ENCODE measurements around the gene DCAKD. TPM values are rescaled to one million over a fixed set of nuclear protein-coding genes. Genes with fewer than 3 reads are reported as not detected.
A peak's percentile ranks its signal among the peaks of the same experiment; 100 is the strongest.

Gene DCAKD
- total and polyA plus RNA-seq, 2 of the 8 experiments (the other 6 are each of a cell fraction or from before 2014, with no cell fraction given): 35.6 to 52.9 TPM

- Histone ChIP-seq H2AK5ac (ENCODE audit: low read depth, low read length) (no peak within 1 kb of the TSS), H3K27me3 (replicated peaks in 1 of 4; ENCODE audit: control insufficient read depth in 3 of 4, extremely low read depth in 1 of 4, insufficient read depth in 3 of 4, low read length in 3 of 4) (no peaks in the 10 kb centered on the region), H2BK15ac (ENCODE audit: low read length) (peak within 1 kb of the TSS; percentile 100; the same call in 1 of the 2 replicates), H2BK5ac (ENCODE audit: low read depth, low read length) (peak within 1 kb of the TSS; percentile 100), H3K79me1 (ENCODE audit: low read depth, low read length) (peaks cover 5% of the 10 kb centered on the region), H3K9me3 (ENCODE audit: insufficient read depth in 2 of 2, low read depth in 1 of 2, low read length in 1 of 2) (no peaks in the 10 kb centered on the region), H4K8ac (ENCODE audit: extremely low read depth, insufficient read depth, low read length) (peak within 1 kb of the TSS; percentile 100), H3K36me3 (ENCODE audit: control insufficient read depth in 2 of 4, insufficient read depth in 4 of 4, low read length in 3 of 4) (no peaks in the 10 kb centered on the region), H3K4me2 (ENCODE audit: insufficient read depth in 1 of 2, low read depth in 2 of 2, low read length in 2 of 2) (peak within 1 kb of the TSS; percentile 83 to 93), H3K9ac (replicated peaks in 1 of 4; ENCODE audit: extremely low read depth in 1 of 4, low read depth in 3 of 4, low read length in 3 of 4) (peak within 1 kb of the TSS; percentile 91 to 100 (median 100)), H3K4me1 (replicated peaks in 1 of 4; ENCODE audit: control insufficient read depth in 3 of 4, insufficient read depth in 4 of 4, low read length in 3 of 4) (no peaks in the 10 kb centered on the region; a peak in 2 of 7 replicates), H3K23me2 (ENCODE audit: low read depth, low read length) (peaks cover 5% of the 10 kb centered on the region; the same call in 1 of the 2 replicates), H3K23ac (ENCODE audit: insufficient read length) (no peak within 1 kb of the TSS), H4K5ac (ENCODE audit: insufficient read length, low read depth, low read length) (peak within 1 kb of the TSS; percentile 98), H3K14ac (ENCODE audit: insufficient read length) (no peak within 1 kb of the TSS), H3K56ac (replicated peaks; ENCODE audit: insufficient read length, low read depth, low read length) (peak within 1 kb of the TSS; percentile 91), H3K27ac (ENCODE audit: low read depth, low read length) (peak within 1 kb of the TSS; percentile 98), H3K4me3 (ENCODE audit: extremely low read depth in 1 of 4, insufficient read depth in 2 of 4, low read depth in 3 of 4, low read length in 4 of 4) (peak within 1 kb of the TSS; percentile 80 to 100 (median 96)), H2BK120ac (replicated peaks; ENCODE audit: low read depth, low read length) (peak within 1 kb of the TSS; percentile 95), H3K18ac (ENCODE audit: extremely low read depth, low read length) (peak within 1 kb of the TSS; percentile 99), H2BK12ac (ENCODE audit: low read depth, low read length) (peak within 1 kb of the TSS; percentile 97; the same call in 1 of the 2 replicates), H3K79me2 (ENCODE audit: control insufficient read depth in 1 of 2, insufficient read depth in 2 of 2, low read length in 2 of 2) (peaks cover 12 to 44% of the 10 kb centered on the region in 2 experiments), H4K91ac (replicated peaks; ENCODE audit: insufficient read length, low read length) (peak within 1 kb of the TSS; percentile 99), H4K20me1 (replicated peaks in 1 of 2; ENCODE audit: control insufficient read depth in 1 of 2, insufficient read depth in 2 of 2, low read length in 2 of 2) (peaks cover 0 to 1% of the 10 kb centered on the region in 2 experiments), H3K4ac (replicated peaks; ENCODE audit: insufficient read length, low read depth, low read length) (peak within 1 kb of the TSS; percentile 98), H2AFZ (ENCODE audit: low read length) (peak within 1 kb of the TSS; percentile 100), H2BK20ac (ENCODE audit: low read length) (no peak within 1 kb of the TSS)
- POLR2A ChIA-PET (ENCODE audit: partially characterized antibody): interaction anchor here (0.6 to 4.7 kb wide), 18 partner anchors 9 to 283 kb away, joined by 3 to 51 read pairs (median 4); partner anchors contain the start of genes DCAKD, HEXIM1 and HEXIM2
- FAIRE-seq (no peak), DNase-seq (ENCODE audit: low read depth in 1 of 2, low spot score in 2 of 2) (peak; percentile 94 to 96)
- 1% methylated on average over 50 of the region's 50 CpGs; no CpG with 5 or more reads in 1 of the 2 experiments for WGBS, 2 experiments (ENCODE audit: extremely low coverage in 1 of 2, insufficient coverage in 1 of 2, insufficient read length in 1 of 2, insufficient replicate concordance in 2 of 2, low coverage in 1 of 2, low lambda C conversion rate in 2 of 2, missing lambda C conversion rate in 1 of 2)
- CTCF ChIA-PET (ENCODE audit: partially characterized antibody): interaction anchor here (0.8 to 1.0 kb wide), 2 partner anchors 21 to 38 kb away, joined by 3 read pairs; no protein-coding TSS in a partner anchor
- TF ChIP-seq RFX5 (IDR thresholded peaks at IDR 0.05; ENCODE audit: borderline replicate concordance, low read depth, low read length) (0 out of 2 replicates have a peak, but pooled peaks have one; percentile 22), FOSL1 (IDR thresholded peaks at IDR 0.05; ENCODE audit: insufficient read depth, low read depth, low read length) (no peak), POLR2AphosphoS5 (IDR thresholded peaks at IDR 0.05; ENCODE audit: low read depth, low read length) (peak; percentile 96)
Observed at GRCh38 chr17:45060797-45061605, 9.6 kb upstream of the DCAKD start, which contains the start of gene NMT1. Gene NMT1, plus strand, starts transcription at chr17:45061317. Its CDS starts 13 bp downstream, at chr17:45061330.
